A204.1 (cell line): ENCODE results near the gene PAQR3.

Source experiments
- FAIRE-seq: peaks from 2 replicates; lab custom pipeline; 2012; peaks lifted over from hg19 to GRCh38; lab: Jason Lieb, UNC

The PAQR3 gene, protein sequence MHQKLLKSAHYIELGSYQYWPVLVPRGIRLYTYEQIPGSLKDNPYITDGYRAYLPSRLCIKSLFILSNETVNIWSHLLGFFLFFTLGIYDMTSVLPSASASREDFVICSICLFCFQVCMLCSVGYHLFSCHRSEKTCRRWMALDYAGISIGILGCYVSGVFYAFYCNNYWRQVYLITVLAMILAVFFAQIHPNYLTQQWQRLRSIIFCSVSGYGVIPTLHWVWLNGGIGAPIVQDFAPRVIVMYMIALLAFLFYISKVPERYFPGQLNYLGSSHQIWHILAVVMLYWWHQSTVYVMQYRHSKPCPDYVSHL

GRCh38 chr4:78938868-78939666, at the start of gene PAQR3:
Gene PAQR3, minus strand, starts transcription at chr4:78939438. Its CDS starts 214 bp downstream, at chr4:78939224.
- no peak for FAIRE-seq

DNA sequence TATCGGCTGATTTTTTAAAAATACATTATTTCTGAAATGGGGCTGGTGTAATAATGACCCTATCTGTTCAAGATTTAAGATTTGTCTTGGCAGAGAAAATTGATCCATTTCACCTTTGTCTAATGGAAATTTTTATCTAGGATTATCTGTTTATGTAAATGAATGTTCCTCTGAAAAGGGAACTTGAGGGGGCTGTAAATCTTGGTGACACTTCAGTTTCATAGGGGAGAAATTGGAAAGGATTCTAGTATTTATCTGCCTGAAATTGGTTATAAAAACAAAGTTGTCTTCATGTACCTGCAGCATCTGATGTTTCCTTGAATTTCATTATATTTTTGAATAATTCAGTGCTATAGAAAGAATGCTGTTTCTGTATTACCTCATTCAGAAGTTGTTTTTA, 48.4 kb upstream of the PAQR3 start:
- no peak for FAIRE-seq

- FAIRE-seq = no peak
These were observed 45.4 kb upstream of the PAQR3 start for GRCh38 chr4:78984593-78984992.

GRCh38 chr4:78975865-78976264, 36.6 kb upstream of the PAQR3 start:
- FAIRE-seq = no peak

GRCh38 chr4:78971776-78972175, 32.5 kb upstream of the PAQR3 start:
- no peak for FAIRE-seq

DNA sequence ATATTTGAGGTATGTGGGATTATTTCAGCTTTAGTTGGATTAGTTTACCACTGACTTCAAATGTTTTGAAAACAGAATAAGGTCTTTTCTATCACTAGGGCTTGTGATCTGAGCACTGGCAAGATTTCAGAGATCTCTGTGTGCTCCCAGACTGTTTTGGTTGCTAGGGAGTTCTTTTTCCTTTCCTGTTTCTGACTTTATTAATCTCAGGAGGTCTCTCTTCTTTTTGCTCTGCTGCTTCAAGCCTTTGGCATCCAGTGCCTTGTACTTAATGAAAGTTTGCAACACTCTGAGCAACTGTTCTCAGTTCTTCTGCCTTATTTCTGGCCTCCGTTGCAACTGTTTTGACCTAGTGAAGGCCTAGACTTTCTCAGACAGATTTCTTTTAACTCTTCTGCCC, 32.1 kb upstream of the PAQR3 start:
- FAIRE-seq = no peak

GRCh38 chr4:78962597-78963115, 23.4 kb upstream of the PAQR3 start:
- FAIRE-seq = no peak

DNA sequence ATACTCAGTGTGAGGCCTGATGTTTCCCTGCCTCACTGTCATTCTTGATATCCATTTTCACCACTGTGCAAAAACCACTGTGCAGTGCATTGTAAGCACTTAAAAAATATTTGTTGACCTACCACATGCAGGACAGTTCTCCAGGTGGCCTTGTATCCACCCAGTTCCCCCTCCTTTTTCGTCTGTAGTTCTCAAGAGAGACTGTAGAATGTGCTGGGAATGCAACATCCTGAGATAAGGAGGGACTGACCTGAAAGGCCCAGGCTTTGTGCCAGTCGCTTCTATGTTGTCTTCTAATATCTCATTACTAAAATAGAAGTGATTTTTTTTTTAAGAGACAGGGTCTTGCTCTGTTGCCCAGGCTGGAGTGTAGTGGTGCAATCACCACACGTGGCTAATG, 21.7 kb upstream of the PAQR3 start:
- FAIRE-seq = no peak

GRCh38 chr4:78956975-78957374, 17.7 kb upstream of the PAQR3 start:
- no peak for FAIRE-seq

DNA sequence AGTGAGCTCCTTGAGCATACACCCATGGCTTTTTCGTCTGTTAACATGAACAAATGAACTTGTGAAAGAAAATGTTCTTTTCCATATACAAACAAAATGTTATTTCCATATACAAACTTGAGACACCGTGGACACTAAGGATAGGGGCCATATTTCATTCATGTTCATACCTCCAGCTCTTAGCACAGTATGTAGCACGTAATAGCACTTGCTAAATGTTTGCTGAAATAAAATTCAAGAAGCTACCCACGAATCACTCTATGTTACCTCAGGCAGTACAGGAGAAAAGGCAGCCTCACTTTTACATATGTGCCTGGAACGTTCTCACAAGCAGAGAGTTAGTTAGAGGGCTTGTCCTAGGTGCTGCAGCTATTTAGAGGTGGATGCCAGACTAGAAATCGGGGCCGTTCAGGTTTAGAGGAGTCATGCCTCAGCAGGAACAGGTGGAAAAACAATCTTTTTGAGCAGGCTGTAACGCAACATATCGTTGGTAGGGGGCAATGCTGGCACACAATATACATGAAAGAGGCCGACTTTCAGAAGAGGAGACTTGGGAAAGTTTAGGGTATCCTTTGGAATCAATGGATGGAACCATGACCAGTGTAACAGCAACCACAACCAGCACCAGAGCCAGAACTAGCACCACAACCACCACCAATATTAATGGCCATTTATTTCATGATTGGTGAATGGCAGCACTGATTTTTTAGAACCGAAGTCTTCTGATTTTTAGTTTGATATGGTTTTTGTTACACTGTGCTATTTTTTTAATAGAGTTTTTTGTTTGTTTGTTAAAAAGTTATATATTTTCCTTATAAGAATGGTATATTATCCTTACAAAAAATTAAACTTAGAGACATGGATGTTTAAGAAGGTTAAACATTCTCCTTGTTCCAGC, 14.8 kb upstream of the PAQR3 start:
- FAIRE-seq = no peak

GRCh38 chr4:78953231-78953630, 14.0 kb upstream of the PAQR3 start:
- no peak for FAIRE-seq

- FAIRE-seq = peak; percentile 97
These were observed 12.7 kb upstream of the PAQR3 start for GRCh38 chr4:78951862-78952472.

GRCh38 chr4:78949735-78950134, 10.5 kb upstream of the PAQR3 start:
- no peak for FAIRE-seq

DNA sequence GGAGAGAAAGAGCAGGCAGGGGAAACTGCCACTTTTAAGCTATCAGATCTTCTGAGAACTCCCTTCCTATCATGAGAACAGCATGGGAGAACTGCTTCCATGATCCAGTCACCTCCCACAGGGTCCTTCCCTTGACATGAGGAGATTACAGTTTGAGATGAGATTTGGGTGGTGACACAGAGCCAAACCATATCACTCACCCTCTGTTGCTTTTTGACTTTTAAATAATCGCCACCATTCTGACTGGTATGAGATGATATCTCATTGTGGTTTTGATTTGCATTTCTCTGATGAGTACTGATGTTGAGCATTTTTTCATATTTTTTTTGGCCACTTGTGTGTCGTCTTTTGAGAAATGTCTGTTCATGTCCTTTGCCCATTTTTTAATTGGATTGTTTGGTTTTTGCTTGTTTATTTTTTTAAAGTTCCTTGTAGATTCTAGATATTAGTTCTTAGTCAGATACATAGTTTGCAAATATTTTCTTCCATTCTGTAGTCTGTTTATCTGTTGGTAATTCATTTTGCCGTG, 6.5 kb upstream of the PAQR3 start:
- FAIRE-seq = no peak

DNA sequence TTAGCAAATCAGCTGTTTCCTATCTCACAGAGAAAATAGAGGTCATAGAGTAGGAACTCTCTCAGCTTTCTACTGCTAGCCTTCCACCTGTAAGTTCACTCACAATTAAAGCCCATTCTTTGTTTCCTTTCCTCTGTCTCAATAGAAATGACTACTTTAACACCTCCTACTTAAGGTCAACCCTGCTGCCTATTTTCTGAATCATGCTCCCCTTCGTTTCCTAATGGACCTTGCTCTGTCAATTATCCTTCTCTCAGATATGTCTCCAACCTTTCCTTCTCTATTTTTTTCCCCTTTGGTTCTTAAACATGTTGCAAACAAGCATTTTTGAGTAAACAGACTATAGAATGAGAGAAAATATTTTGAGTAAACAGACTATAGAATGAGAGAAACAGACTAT, 5.1 kb upstream of the PAQR3 start:
- no peak for FAIRE-seq

DNA sequence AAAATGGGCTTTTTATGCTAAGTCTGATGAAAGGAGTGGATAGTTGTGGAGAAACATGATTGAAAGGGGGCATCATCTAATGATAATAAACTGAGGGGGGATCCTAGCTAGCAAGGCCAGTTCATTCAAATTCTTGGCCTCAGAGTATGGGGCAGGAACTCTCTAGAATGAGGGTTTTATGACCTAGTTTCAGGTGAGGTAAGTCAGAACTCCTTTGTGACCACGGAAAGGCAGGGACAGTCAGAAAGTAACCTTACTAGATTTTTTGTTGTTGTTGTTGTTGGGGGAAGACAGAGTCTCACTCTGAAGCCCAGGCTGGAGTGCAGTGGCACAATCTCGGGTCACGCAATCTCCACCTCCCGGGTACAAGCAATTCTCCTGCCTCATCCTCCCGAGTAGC, 1.5 kb upstream of the PAQR3 start:
- FAIRE-seq = no peak

DNA sequence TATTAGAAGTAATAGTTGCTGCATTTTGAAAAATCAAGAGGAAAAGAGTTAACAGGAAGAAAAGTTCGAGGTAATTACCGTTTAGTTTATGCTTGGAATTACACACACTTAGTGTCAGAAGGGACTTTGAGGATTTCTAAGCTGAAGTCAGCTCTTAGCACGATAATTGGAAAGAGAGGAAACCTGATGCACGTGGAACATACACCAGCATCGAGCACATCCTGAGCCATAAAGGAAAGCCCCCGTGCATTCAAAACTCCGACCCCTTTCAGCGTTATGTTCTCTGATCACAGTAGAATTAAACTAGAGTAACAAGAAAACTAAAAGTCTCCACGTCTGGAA, 400 bp upstream of the PAQR3 start:
- no peak for FAIRE-seq

DNA sequence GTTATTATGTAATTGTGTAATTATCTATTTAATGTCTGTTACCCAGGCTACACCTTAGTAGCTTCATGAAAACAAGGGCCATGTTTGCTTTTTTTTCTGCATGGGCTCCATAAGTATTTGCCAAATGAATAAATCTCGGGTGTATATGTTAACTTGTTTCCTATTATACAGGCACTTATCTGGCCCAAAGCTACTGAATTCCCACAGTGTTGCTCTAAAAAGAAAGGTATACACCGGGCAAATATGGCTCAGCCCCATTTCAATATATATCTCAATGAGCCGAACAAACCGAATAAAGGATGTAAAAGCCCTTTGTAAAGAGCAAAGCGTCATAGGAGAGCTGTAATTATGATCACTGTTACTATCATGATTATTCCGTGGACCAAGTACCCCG, 767 bp downstream of the PAQR3 start:
- FAIRE-seq = no peak

DNA sequence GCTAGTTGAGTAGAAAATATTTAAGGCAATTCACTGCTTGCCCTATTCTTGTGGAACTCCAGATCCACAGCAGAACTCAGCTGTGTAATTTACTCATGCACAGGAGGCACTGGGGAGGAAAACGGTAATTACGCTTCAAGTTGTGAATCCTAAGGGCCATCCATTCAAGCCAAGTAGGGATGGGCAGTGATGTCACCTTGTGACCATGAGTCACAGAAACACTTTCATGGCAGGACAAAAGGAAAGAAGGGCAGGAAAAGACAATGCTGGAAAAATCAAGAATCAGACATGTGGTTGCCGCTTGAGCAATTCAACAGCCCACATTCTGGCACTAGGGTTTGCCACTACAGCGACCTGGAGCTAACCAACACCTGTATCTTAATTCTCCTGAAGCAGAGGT, 1.4 kb downstream of the PAQR3 start:
- FAIRE-seq = no peak

GRCh38 chr4:78936989-78937388, 2.2 kb downstream of the PAQR3 start:
- FAIRE-seq = no peak

DNA sequence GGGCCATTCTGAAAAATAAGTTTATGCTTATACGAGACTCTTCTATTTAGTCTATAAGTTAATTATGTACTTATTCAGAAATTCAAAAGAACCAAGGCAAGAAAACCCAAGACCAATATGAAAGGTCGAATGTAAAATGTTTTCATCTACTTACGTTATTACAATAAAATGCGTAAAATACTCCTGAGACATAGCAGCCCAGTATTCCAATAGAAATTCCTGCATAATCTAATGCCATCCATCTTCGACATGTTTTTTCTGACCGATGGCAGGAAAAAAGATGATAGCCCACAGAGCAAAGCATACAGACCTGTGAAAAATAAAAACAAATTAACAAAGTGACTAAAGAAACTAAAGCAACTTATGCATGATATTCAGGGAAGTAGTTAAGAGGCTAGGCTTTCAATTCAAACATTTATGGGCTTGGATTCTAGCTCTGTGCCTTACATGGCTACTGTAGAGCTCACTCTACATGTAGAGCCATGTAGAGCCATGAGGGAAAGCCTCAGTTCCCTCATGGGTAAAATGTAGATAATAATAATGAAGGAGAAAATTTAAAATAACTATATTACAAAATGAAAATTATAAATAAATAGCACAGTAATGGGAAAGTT, 9.1 kb downstream of the PAQR3 start:
- FAIRE-seq = no peak

DNA sequence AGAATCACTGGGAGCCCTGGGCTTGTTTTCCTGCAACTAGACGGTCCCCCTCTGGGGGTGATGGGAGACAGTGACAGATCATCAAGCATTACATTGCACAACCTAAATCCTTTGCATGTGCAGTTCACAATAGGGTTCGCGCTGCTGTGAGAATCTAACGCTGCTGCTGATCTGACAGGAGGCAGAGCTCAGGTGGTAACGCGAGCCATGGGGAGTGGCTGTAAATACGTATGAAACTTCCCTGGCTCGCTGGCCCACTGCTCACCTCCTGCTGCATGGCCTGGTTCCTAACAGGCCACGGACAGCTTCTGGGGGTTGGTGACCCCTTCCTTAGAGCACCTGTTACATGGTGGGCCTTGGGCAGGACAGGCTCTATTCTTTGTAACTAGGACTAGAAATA, 10.4 kb downstream of the PAQR3 start:
- FAIRE-seq = no peak
